Measurements from ENCODE around the gene ASB11.

ASB11 gene

GRCh38 chrX:15322072-15322471, 6.6 kb upstream of the ASB11 start:
- H3K4me3 Mint-ChIP-seq = no peak overlapping the region
- no peak overlapping the region for H3K27ac Mint-ChIP-seq
- TF ChIP-seq, protein P1, sequence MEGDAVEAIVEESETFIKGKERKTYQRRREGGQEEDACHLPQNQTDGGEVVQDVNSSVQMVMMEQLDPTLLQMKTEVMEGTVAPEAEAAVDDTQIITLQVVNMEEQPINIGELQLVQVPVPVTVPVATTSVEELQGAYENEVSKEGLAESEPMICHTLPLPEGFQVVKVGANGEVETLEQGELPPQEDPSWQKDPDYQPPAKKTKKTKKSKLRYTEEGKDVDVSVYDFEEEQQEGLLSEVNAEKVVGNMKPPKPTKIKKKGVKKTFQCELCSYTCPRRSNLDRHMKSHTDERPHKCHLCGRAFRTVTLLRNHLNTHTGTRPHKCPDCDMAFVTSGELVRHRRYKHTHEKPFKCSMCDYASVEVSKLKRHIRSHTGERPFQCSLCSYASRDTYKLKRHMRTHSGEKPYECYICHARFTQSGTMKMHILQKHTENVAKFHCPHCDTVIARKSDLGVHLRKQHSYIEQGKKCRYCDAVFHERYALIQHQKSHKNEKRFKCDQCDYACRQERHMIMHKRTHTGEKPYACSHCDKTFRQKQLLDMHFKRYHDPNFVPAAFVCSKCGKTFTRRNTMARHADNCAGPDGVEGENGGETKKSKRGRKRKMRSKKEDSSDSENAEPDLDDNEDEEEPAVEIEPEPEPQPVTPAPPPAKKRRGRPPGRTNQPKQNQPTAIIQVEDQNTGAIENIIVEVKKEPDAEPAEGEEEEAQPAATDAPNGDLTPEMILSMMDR (IDR thresholded peaks at IDR 0.05; ENCODE audit: unreplicated experiment in 3 of 3) = no peak
- peaks cover 18% of the 10 kb centered on the region for H3K36me3 Mint-ChIP-seq (ENCODE audit: low read depth)
- H3K9me3 Mint-ChIP-seq = no peaks in the 10 kb centered on the region
- H3K27me3 Mint-ChIP-seq (ENCODE audit: low read depth) = no peaks in the 10 kb centered on the region
- no peaks in the 10 kb centered on the region for H3K4me1 Mint-ChIP-seq

- Mint-ChIP-seq H3K4me1 (no peaks in the 10 kb centered on the region), H3K27me3 (ENCODE audit: low read depth) (no peaks in the 10 kb centered on the region), H3K9me3 (no peaks in the 10 kb centered on the region), H3K36me3 (ENCODE audit: low read depth) (peaks cover 18% of the 10 kb centered on the region), H3K27ac (no peak overlapping the region), H3K4me3 (no peak overlapping the region)
- TF ChIP-seq, protein P1 (IDR thresholded peaks at IDR 0.05; ENCODE audit: unreplicated experiment in 3 of 3) = no peak
These were observed 6.0 kb upstream of the ASB11 start for GRCh38 chrX:15321447-15321846.

GRCh38 chrX:15320297-15320696, 4.9 kb upstream of the ASB11 start:
- TF ChIP-seq, protein P1 (IDR thresholded peaks at IDR 0.05; ENCODE audit: unreplicated experiment in 3 of 3) = no peak
- no peak overlapping the region for H3K4me3 Mint-ChIP-seq
- H3K9me3 Mint-ChIP-seq = no peaks in the 10 kb centered on the region
- no peaks in the 10 kb centered on the region for H3K27me3 Mint-ChIP-seq (ENCODE audit: low read depth)
- H3K4me1 Mint-ChIP-seq = peaks cover 5% of the 10 kb centered on the region
- H3K27ac Mint-ChIP-seq = no peak overlapping the region
- H3K36me3 Mint-ChIP-seq (ENCODE audit: low read depth) = peaks cover 18% of the 10 kb centered on the region

GRCh38 chrX:15319075-15319474, 3.6 kb upstream of the ASB11 start:
- Mint-ChIP-seq H3K36me3 (ENCODE audit: low read depth) (peaks cover 18% of the 10 kb centered on the region), H3K27me3 (ENCODE audit: low read depth) (no peaks in the 10 kb centered on the region), H3K27ac (no peak overlapping the region), H3K4me1 (peaks cover 13% of the 10 kb centered on the region), H3K9me3 (no peaks in the 10 kb centered on the region), H3K4me3 (no peak overlapping the region)
- TF ChIP-seq, protein P1 (IDR thresholded peaks at IDR 0.05; ENCODE audit: unreplicated experiment in 3 of 3) = no peak

DNA sequence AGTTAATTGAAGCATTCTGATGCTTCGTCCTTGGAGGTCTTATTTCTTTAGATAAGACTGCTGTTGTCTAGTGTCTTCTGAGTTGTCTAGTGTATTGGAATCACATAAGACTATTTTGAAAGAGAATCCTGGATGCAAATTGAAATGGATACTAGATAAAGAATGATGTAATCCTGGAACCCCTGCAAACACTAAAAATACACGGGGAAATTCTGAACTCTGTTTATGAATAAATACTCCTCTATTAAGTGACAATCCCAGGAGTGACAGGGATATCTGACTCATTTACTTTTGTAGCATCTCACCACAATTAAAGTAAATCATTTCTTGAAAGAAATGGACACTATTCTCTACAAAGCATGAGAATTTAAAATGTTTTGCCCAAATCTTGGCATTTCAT, 968 bp downstream of the ASB11 start:
- TF ChIP-seq, protein P1 (IDR thresholded peaks at IDR 0.05; ENCODE audit: unreplicated experiment in 3 of 3) = no peak
- no peak overlapping the region for H3K27ac Mint-ChIP-seq
- no peaks in the 10 kb centered on the region for H3K27me3 Mint-ChIP-seq (ENCODE audit: low read depth)
- H3K4me3 Mint-ChIP-seq = peak overlapping the region in 1 of 3 experiments; percentile 73
- peaks cover 6% of the 10 kb centered on the region for H3K36me3 Mint-ChIP-seq (ENCODE audit: low read depth)
- H3K9me3 Mint-ChIP-seq = no peaks in the 10 kb centered on the region
- peaks cover 18% of the 10 kb centered on the region for H3K4me1 Mint-ChIP-seq

- H3K27me3 Mint-ChIP-seq (ENCODE audit: low read depth) = no peaks in the 10 kb centered on the region
- peaks cover 18% of the 10 kb centered on the region for H3K4me1 Mint-ChIP-seq
- H3K36me3 Mint-ChIP-seq (ENCODE audit: low read depth) = no peaks in the 10 kb centered on the region
- no peak overlapping the region for H3K4me3 Mint-ChIP-seq
- H3K9me3 Mint-ChIP-seq = no peaks in the 10 kb centered on the region
- TF ChIP-seq, protein P1 (IDR thresholded peaks at IDR 0.05; ENCODE audit: unreplicated experiment in 3 of 3) = no peak
- no peak overlapping the region for H3K27ac Mint-ChIP-seq
These were observed 4.3 kb downstream of the ASB11 start for GRCh38 chrX:15311119-15311518.

All from nephron (organoid).